HG03095 (cell line): Measurements from ENCODE around the gene AKAP10.
"Not testable (repeated sequence)": the region's sequence is repeated elsewhere in the genome, so short reads cannot be mapped to it uniquely, and the experiment has no call there.

ENCODE experiments used
- ATAC-seq: cut with Tn5 transposase; IDR thresholded peaks from one replicate; pipeline ENCODE4 v1.9.1; 2021; ENCODE audit warnings: moderate library complexity; ENCODE audit not compliant: unreplicated experiment

The AKAP10 gene

GRCh38 chr17:19979917-19980770 is 2.5 kb upstream of the AKAP10 start:
- no peak for ATAC-seq

- ATAC-seq: no peak
These were observed 1.2 kb upstream of the AKAP10 start for GRCh38 chr17:19978805-19979211.

DNA sequence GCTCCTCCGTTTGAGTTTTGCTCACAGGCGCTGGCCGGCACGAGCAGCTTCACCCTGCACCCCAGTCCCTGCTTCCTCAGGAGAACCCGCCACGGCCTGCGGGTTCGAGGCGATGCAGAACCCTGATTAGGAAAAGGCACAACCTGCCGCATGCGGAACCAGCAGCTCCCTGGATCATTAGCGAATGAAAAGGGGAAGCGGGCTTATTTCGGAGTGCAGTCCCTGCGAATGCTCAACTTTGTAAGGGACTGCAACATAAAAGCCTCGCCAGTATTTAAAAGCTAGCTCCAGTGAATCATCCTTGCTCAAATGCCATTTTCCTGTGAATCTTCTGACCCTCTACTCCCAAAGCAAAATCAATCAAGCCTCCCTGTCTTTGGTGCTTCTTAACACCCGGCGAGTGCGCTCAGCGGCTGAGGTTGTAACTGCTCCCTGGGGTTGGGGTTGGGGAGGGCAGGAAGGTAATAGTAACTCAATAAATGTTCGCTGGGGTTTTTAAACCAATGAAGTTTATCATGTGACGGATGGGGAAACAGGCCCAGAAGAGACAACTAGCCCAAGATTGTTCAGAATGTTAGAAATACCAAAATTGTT is 678 bp upstream of the AKAP10 start:
- ATAC-seq: peak; percentile 27

DNA sequence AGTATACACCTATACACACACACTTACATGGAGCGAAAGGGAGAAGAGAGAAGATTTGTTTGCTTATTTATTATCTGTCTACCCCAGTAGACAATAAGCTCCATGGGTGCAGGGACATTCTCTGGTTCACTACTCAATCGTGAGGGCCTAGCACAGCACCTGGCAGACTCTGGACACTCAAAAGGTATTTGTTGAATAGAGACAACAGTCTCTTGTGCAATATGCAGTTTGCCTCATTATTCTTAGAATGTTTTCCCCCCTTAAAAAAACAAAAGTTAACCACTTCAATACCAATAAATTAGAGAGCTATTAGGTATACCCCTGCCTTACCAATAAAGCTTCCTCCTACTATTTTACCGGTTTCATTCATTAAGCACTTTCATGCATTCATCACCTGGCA is 2.0 kb downstream of the AKAP10 start:
- no peak for ATAC-seq

GRCh38 chr17:19973156-19973555 is 4.5 kb downstream of the AKAP10 start:
- no peak for ATAC-seq

DNA sequence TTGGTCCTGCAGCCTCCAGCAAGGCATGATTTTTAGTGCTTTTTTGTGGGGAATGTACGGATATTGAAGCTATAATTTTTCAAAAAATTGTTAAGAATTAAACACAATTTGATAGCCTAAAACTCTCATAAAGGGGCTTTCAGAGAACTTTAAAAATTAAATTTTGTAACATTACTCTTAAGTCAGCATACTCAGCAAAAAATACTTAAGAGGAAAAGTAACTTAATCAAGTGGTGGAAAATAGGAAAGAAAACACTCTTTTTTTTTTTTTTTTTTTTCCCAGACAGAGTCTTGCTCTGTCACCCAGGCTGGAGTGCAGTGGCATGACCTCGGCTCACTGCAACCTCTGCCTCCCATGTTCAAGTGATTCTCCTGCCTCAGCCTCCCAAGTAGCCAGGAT is 14.7 kb downstream of the AKAP10 start:
- ATAC-seq: not testable (repeated sequence)

GRCh38 chr17:19958023-19958422 is 19.6 kb downstream of the AKAP10 start:
- no peak for ATAC-seq

DNA sequence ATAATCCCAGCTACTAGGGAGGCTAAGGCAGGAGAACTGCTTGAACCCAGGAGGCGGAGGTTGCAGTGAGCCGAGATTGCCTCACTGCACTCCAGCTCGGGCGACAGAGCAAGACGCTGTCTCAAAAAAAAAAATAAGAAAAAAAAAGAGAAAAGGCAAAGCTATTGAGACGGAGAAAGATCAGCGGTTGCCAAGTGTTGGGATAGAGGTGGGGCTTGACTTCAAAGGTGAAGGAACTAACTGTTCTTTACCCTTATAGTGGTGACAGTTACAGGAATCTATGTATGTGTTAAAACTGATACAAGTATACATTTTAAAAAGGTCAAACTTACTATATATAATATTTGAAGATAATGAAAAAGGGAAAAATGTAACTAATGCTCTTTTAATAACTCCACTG is 22.5 kb downstream of the AKAP10 start:
- ATAC-seq: no peak

DNA sequence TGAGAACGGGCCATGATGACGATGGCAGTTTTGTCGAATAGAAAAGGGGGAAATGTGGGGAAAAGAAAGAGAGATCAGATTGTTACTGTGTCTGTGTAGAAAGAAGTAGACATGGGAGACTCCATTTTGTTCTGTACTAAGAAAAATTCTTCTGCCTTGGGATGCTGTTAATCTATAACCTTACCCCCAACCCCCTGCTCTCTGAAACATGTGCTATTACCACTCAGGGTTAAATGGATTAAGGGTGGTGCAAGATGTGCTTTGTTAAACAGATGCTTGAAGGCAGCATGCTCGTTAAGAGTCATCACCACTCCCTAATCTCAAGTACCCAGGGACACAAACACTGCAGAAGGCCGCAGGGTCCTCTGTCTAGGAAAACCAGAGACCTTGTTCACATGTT is 26.2 kb downstream of the AKAP10 start:
- ATAC-seq: not testable (repeated sequence)

- ATAC-seq: not testable (repeated sequence)
These were observed 26.9 kb downstream of the AKAP10 start for GRCh38 chr17:19950624-19951195.

GRCh38 chr17:19948116-19948943 is 29.3 kb downstream of the AKAP10 start:
- ATAC-seq: no peak

DNA sequence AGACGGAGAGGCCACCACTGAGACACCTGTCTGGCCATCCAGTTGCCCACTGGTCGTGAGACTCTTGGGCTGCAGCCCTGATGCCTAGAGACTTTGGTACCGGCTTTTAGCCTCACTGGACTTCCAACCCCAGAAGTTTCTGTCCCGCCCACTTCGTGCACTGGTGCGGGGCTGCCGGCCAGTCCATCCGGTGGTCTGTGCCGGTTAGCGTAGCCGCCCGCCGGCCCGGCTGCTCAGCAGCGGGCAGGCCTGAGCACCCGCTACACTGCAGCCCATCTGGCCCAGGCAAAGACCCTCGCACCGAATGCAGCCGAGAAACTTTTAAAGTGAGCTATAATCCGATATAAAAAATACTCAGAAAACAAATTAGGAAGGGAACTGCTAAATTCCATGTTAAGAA is 30.7 kb downstream of the AKAP10 start:
- no peak for ATAC-seq

- no peak for ATAC-seq
These were observed 32.5 kb downstream of the AKAP10 start for GRCh38 chr17:19945009-19945626.

DNA sequence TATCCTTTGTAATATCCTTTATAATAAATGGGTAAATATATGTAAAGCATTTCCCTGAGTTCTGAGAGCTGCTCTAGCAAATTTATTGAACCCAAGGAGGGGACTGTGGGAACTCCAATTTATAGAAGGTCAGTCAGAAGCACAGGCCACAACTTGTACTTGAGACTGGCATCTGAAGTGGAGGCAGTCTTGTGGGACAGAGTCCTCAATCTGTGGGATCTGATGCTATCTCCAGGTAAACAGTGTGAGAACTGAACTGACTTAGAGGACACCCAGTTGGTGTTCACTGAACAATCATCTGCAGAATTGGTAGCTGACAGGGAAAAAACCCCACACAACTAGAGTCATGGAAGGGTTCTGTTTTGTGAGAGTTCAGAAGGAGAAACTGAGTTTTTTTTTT is 34.0 kb downstream of the AKAP10 start:
- no peak for ATAC-seq

DNA sequence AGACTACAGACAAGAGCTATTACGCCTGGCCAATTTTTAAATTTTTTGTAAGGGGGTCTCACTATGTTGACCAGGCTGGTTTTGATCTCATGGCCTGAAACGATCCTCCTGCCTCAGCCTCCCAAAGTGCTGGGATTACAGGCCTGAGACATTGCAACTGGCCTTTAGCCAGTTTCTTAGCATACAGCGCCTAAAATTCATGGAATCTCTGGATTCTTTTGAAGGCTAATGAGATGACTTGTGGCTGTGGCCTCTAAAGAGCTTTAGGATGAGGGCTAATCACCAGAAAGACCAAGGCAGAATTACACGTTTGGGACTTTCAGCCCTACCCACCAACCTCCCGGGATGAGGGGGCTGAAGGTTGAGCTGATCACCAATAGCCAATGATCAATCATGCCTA is 34.6 kb downstream of the AKAP10 start:
- no peak for ATAC-seq

GRCh38 chr17:19940722-19941464 is 36.7 kb downstream of the AKAP10 start:
- no peak for ATAC-seq

GRCh38 chr17:19939993-19940721 is 37.5 kb downstream of the AKAP10 start:
- no peak for ATAC-seq

- ATAC-seq: no peak
These were observed 38.9 kb downstream of the AKAP10 start for GRCh38 chr17:19938736-19939135.

DNA sequence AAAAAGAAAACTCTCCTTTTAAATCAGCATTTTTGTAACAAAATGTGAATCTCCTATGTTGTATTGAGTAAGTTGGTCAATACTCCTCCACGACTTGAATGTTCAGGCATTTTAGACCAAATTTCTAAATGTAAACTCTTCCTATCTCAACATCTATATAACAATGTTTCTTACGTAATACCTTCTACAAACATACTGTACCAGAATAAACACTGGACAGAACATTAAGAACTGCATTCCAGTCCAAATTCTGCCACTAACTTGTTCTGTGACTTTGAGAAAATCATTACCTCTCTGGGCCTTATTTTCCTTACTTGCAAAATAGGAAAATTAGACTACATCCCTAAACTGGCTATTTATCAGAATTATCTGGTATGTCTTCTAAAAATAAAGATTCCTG is 40.1 kb downstream of the AKAP10 start:
- ATAC-seq: no peak

DNA sequence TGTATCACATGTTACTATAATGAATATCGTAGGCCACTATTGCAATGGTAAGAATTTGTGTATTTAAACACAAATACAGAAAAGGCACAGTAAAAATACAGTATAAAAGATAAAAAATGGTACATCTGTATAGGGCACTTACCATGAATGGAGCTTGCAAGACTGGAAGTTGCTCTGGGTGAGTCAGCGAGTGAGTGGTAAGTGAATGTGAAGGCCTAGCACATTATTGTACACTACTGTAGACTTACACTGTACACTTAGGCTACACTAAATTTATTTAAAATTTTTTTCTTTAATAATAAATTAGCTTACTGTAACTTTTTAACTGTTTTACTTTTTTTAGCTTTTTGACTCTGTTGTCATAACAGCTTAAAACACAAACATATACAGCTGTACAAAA is 42.5 kb downstream of the AKAP10 start:
- ATAC-seq: no peak
